Naive thymus-derived CD8-positive, alpha-beta T cell (primary cell): ENCODE results near the gene PRB3. TPM values are rescaled to one million over a fixed set of nuclear protein-coding genes. Genes with fewer than 3 reads are reported as not detected.
A peak's percentile ranks its signal among the peaks of the same experiment; 100 is the strongest.

ENCODE experiments used
- ATAC-seq, 2 donors: fragments of 150-1000 bp; cut with Tn5 transposase in 1 of 2; sonication (Bioruptor Pico), chemical (Tn5 transposase) in 1 of 2; 1 replicate in 1 of 2; 2 replicates in 1 of 2; pipeline ENCODE4 v1.10.0; 2021; ENCODE audit warnings: mild to moderate bottlenecking in 2 of 2, moderate library complexity in 2 of 2
- POLR2A ChIA-PET: fragments of 350-600 bp; sonication (Branson Sonifier 250); formaldehyde crosslinking; loops from one replicate; lab custom pipeline; 2021; ENCODE audit warnings: antibody characterized with exemption; lab: Charles Lee
- DNase-seq, 10 donors: peaks; one replicate each; pipeline versions ENCODE4 v3.0.0 to v3.0.0-alpha.2; 2020 to 2022
- H3K27ac Mint-ChIP-seq, 10 donors: one replicate each; pipeline ENCODE4 v1.8.0; 2020 to 2022; ENCODE audit warnings: mild to moderate bottlenecking in 10 of 10, mixed read lengths in 10 of 10, moderate library complexity in 4 of 10, inconsistent platforms in 1 of 10
- H3K27me3 Mint-ChIP-seq, 5 donors: one replicate each; pipeline ENCODE4 v1.8.0; 2021 to 2022; ENCODE audit warnings: mixed read lengths in 5 of 5
- H3K36me3 Mint-ChIP-seq, 3 donors: one replicate each; pipeline ENCODE4 v1.8.0; 2020 to 2022; ENCODE audit warnings: mixed read lengths in 3 of 3, mild to moderate bottlenecking in 2 of 3, inconsistent platforms in 1 of 3
- H3K4me1 Mint-ChIP-seq, 4 donors: one replicate each; pipeline ENCODE4 v1.8.0; 2021 to 2022; ENCODE audit warnings: mixed read lengths in 4 of 4
- H3K4me3 Mint-ChIP-seq, 10 donors: one replicate each; pipeline ENCODE4 v1.8.0; 2020 to 2022; ENCODE audit warnings: mild to moderate bottlenecking in 10 of 10, mixed read lengths in 10 of 10, moderate library complexity in 6 of 10, inconsistent platforms in 1 of 10
- H3K9me3 Mint-ChIP-seq, 9 donors: one replicate each; pipeline ENCODE4 v1.8.0; 2020 to 2022; ENCODE audit warnings: mixed read lengths in 9 of 9, mild to moderate bottlenecking in 3 of 9, inconsistent platforms in 1 of 9, moderate library complexity in 1 of 9
- polyA plus RNA-seq, 3 donors: library from polyadenylated mRNA; unstranded; fragments of 300-500 nt; fragmentation: Illumina TruSeq; gene quantifications; one replicate each; pipeline ENCODE4 v1.2.3, GENCODE V29; 2021
- total RNA-seq, 8 experiments: library from RNA in 2 of 8; stranded (reverse) in 2 of 8; gene quantifications; one replicate each; pipeline ENCODE4 v1.2.3 and lab custom pipeline; 2021 to 2026

Gene PRB3
- total RNA-seq (not detected), polyA plus RNA-seq (under 1 TPM in 2 of 3 donors, not detected in 1; 0.22 to 0.75 TPM), total RNA-seq (lab: John Stamatoyannopoulos, UW) (0 to 0.57 (median 0) reads per million in 6 experiments)

GRCh38 chr12:11269607-11270006, at the start of gene PRB3:
Gene PRB3, minus strand, starts transcription at chr12:11269707. Its CDS starts 38 bp downstream, at chr12:11269669.
- no peak within 1 kb of the TSS for H3K4me3 Mint-ChIP-seq
- no peak for ATAC-seq
- H3K27me3 Mint-ChIP-seq = no peaks in the 10 kb centered on the region
- H3K27ac Mint-ChIP-seq = no peak within 1 kb of the TSS
- peaks cover 0 to 2% (median 0%) of the 10 kb centered on the region in 3 donors for H3K36me3 Mint-ChIP-seq
- DNase-seq = no peak
- H3K9me3 Mint-ChIP-seq = peaks cover 0 to 4% (median 0%) of the 10 kb centered on the region in 9 donors
- H3K4me1 Mint-ChIP-seq = no peaks in the 10 kb centered on the region
- POLR2A ChIA-PET = no interaction called here

GRCh38 chr12:11310336-11310735, 40.8 kb upstream of the PRB3 start, which contains the start of gene PRB4:
Gene PRB4, minus strand, starts transcription at chr12:11310436. Its CDS starts 38 bp downstream, at chr12:11310398.
- peaks cover under 1 to 64% (median 55%) of the 10 kb centered on the region in 3 donors for H3K36me3 Mint-ChIP-seq
- peaks cover 4 to 70% (median 44%) of the 10 kb centered on the region in 9 donors for H3K9me3 Mint-ChIP-seq
- H3K4me1 Mint-ChIP-seq = no peaks in the 10 kb centered on the region
- POLR2A ChIA-PET = no interaction called here
- H3K27me3 Mint-ChIP-seq = no peaks in the 10 kb centered on the region
- H3K27ac Mint-ChIP-seq = peak within 1 kb of the TSS in 1 of 10 donors; percentile 60
- ATAC-seq = no peak
- H3K4me3 Mint-ChIP-seq = no peak within 1 kb of the TSS
- no peak for DNase-seq

- POLR2A ChIA-PET = no interaction called here
Measured at GRCh38 chr12:11307143-11307542, 37.6 kb upstream of the PRB3 start.

GRCh38 chr12:11273449-11273848, 3.9 kb upstream of the PRB3 start:
- no peaks in the 10 kb centered on the region for H3K27me3 Mint-ChIP-seq
- no peaks in the 10 kb centered on the region for H3K9me3 Mint-ChIP-seq
- DNase-seq = no peak
- H3K4me1 Mint-ChIP-seq = no peaks in the 10 kb centered on the region
- H3K4me3 Mint-ChIP-seq = no peak overlapping the region
- no peak overlapping the region for H3K27ac Mint-ChIP-seq
- ATAC-seq = no peak
- H3K36me3 Mint-ChIP-seq = peaks cover 0 to 10% (median 0%) of the 10 kb centered on the region in 3 donors
- POLR2A ChIA-PET = no interaction called here

More at GRCh38 chr12:11307143-11307542, 37.6 kb upstream of the PRB3 start:
- Mint-ChIP-seq H3K4me1 (no peaks in the 10 kb centered on the region), H3K9me3 (peaks cover 6 to 64% (median 38%) of the 10 kb centered on the region in 9 donors), H3K27ac (no peak overlapping the region), H3K36me3 (peaks cover 0 to 55% (median 46%) of the 10 kb centered on the region in 3 donors), H3K4me3 (no peak overlapping the region), H3K27me3 (no peaks in the 10 kb centered on the region)
- DNase-seq (no peak), ATAC-seq (no peak)

- H3K36me3 Mint-ChIP-seq = peaks cover 2 to 25% (median 2%) of the 10 kb centered on the region in 3 donors
- DNase-seq (no peak), ATAC-seq (no peak)
- POLR2A ChIA-PET = no interaction called here
- no peak overlapping the region for H3K4me3 Mint-ChIP-seq
- peaks cover 6 to 37% (median 30%) of the 10 kb centered on the region in 9 donors for H3K9me3 Mint-ChIP-seq
- no peaks in the 10 kb centered on the region for H3K4me1 Mint-ChIP-seq
- H3K27ac Mint-ChIP-seq = no peak overlapping the region
- H3K27me3 Mint-ChIP-seq = no peaks in the 10 kb centered on the region
Measured at GRCh38 chr12:11264501-11264900, 5.0 kb downstream of the PRB3 start.

- POLR2A ChIA-PET = no interaction called here
Measured at GRCh38 chr12:11246489-11246888, 23.0 kb downstream of the PRB3 start.

GRCh38 chr12:11242656-11243055, 26.9 kb downstream of the PRB3 start:
- peaks cover 0 to 7% (median 0%) of the 10 kb centered on the region in 5 donors for H3K27me3 Mint-ChIP-seq
- peaks cover 0 to 7% (median 0%) of the 10 kb centered on the region in 9 donors for H3K9me3 Mint-ChIP-seq
- H3K27ac Mint-ChIP-seq = no peak overlapping the region
- ATAC-seq = no peak
- no peak overlapping the region for H3K4me3 Mint-ChIP-seq
- H3K4me1 Mint-ChIP-seq = no peaks in the 10 kb centered on the region
- no peak for DNase-seq
- peaks cover 2 to 17% (median 16%) of the 10 kb centered on the region in 3 donors for H3K36me3 Mint-ChIP-seq
- POLR2A ChIA-PET = no interaction called here

More at GRCh38 chr12:11246489-11246888, 23.0 kb downstream of the PRB3 start:
- Mint-ChIP-seq H3K27ac (no peak overlapping the region), H3K4me1 (no peaks in the 10 kb centered on the region), H3K4me3 (no peak overlapping the region), H3K27me3 (no peaks in the 10 kb centered on the region), H3K36me3 (peaks cover under 1 to 36% (median 28%) of the 10 kb centered on the region in 3 donors), H3K9me3 (peaks cover 0 to 22% (median 9%) of the 10 kb centered on the region in 9 donors)
- DNase-seq (no peak), ATAC-seq (no peak)

- DNase-seq = no peak
- H3K9me3 Mint-ChIP-seq = peaks cover 0 to 14% (median 0%) of the 10 kb centered on the region in 9 donors
- H3K4me3 Mint-ChIP-seq = no peak overlapping the region
- no peak overlapping the region for H3K27ac Mint-ChIP-seq
- no peak for ATAC-seq
- H3K4me1 Mint-ChIP-seq = no peaks in the 10 kb centered on the region
- peaks cover 2 to 22% (median 20%) of the 10 kb centered on the region in 3 donors for H3K36me3 Mint-ChIP-seq
- POLR2A ChIA-PET = no interaction called here
- H3K27me3 Mint-ChIP-seq = peaks cover 0 to 7% (median 0%) of the 10 kb centered on the region in 5 donors
Measured at GRCh38 chr12:11240348-11240930, 29.1 kb downstream of the PRB3 start.

GRCh38 chr12:11238275-11238674, 31.2 kb downstream of the PRB3 start:
- Mint-ChIP-seq H3K36me3 (peaks cover 2 to 23% (median 18%) of the 10 kb centered on the region in 3 donors), H3K9me3 (peaks cover 0 to 14% (median 0%) of the 10 kb centered on the region in 9 donors), H3K27ac (no peak overlapping the region), H3K4me1 (no peaks in the 10 kb centered on the region), H3K4me3 (no peak overlapping the region), H3K27me3 (peaks cover 0 to 7% (median 0%) of the 10 kb centered on the region in 5 donors)
- DNase-seq (no peak), ATAC-seq (no peak)
- POLR2A ChIA-PET = no interaction called here

GRCh38 chr12:11233532-11233931, 36.0 kb downstream of the PRB3 start:
- Mint-ChIP-seq H3K36me3 (peaks cover 2 to 18% (median 10%) of the 10 kb centered on the region in 3 donors), H3K4me1 (no peaks in the 10 kb centered on the region), H3K9me3 (peaks cover 0 to 14% (median 3%) of the 10 kb centered on the region in 9 donors), H3K4me3 (no peak overlapping the region), H3K27me3 (no peaks in the 10 kb centered on the region), H3K27ac (no peak overlapping the region)
- POLR2A ChIA-PET = no interaction called here
- no peak for DNase-seq
- ATAC-seq = no peak

GRCh38 chr12:11228296-11228879, 41.1 kb downstream of the PRB3 start:
- Mint-ChIP-seq H3K27me3 (no peaks in the 10 kb centered on the region), H3K9me3 (peaks cover 0 to 7% (median 0%) of the 10 kb centered on the region in 9 donors), H3K4me3 (no peak overlapping the region), H3K36me3 (peaks cover 0 to 6% (median 0%) of the 10 kb centered on the region in 3 donors), H3K27ac (peak overlapping the region in 1 of 10 donors; percentile 3), H3K4me1 (peaks cover 0 to 6% (median 0%) of the 10 kb centered on the region in 4 donors)
- ATAC-seq (peak in 1 of 2 donors; percentile 70), DNase-seq (peak in 7 of 10 donors; percentile 5 to 71 (median 22))
- POLR2A ChIA-PET = no interaction called here

GRCh38 chr12:11227373-11227772, 42.1 kb downstream of the PRB3 start:
- DNase-seq = no peak
- H3K36me3 Mint-ChIP-seq = peaks cover 0 to 2% (median 0%) of the 10 kb centered on the region in 3 donors
- no peak for ATAC-seq
- peaks cover 0 to 6% (median 0%) of the 10 kb centered on the region in 4 donors for H3K4me1 Mint-ChIP-seq
- POLR2A ChIA-PET = no interaction called here
- no peaks in the 10 kb centered on the region for H3K27me3 Mint-ChIP-seq
- H3K27ac Mint-ChIP-seq = no peak overlapping the region
- no peak overlapping the region for H3K4me3 Mint-ChIP-seq
- H3K9me3 Mint-ChIP-seq = peaks cover 0 to 9% (median 2%) of the 10 kb centered on the region in 9 donors
